Mesothelial cell of epicardium (in vitro differentiated cells): ENCODE results near the gene TAGLN. TPM values are rescaled to one million over a fixed set of nuclear protein-coding genes. Genes with fewer than 3 reads are reported as not detected.

Experiments
- DNase-seq, 2 experiments: peaks; one replicate each; pipeline ENCODE4 v3.0.0; 2021; ENCODE audit warnings: low spot score in 2 of 2; ENCODE audit not compliant: unreplicated experiment in 2 of 2
- H3K27ac Mint-ChIP-seq: 2 replicates; pipeline ENCODE4 v1.8.0; 2021; ENCODE audit warnings: mixed read lengths
- H3K27me3 Mint-ChIP-seq: 2 replicates; pipeline ENCODE4 v1.8.0; 2021; ENCODE audit warnings: low read depth, mixed read lengths
- H3K36me3 Mint-ChIP-seq: 2 replicates; pipeline ENCODE4 v1.8.0; 2021; ENCODE audit warnings: mixed read lengths
- H3K4me1 Mint-ChIP-seq: 2 replicates; pipeline ENCODE4 v1.8.0; 2021; ENCODE audit warnings: mixed read lengths
- H3K4me3 Mint-ChIP-seq: 2 replicates; pipeline ENCODE4 v1.8.0; 2021; ENCODE audit warnings: mild to moderate bottlenecking, moderate library complexity, mixed read lengths
- H3K9me3 Mint-ChIP-seq: 2 replicates; pipeline ENCODE4 v1.8.0; 2021; ENCODE audit warnings: mixed read lengths
- CTCF ChIP-seq: fragments of 200-600 bp; sonication (generic); IDR thresholded peaks from one replicate; pipeline ENCODE4 v1.5.0; 2021; ENCODE audit warnings: antibody characterized with exemption; ENCODE audit not compliant: unreplicated experiment
- total RNA-seq: library from RNA; stranded (reverse); gene quantifications from 3 replicates; pipeline ENCODE4 v1.2.1, GENCODE V29; 2021

TAGLN gene
- total RNA-seq, 1 donor from 2014 or later = 197 TPM

- Mint-ChIP-seq H3K36me3 (peaks cover 9% of the 10 kb centered on the region), H3K27ac (no peak overlapping the region), H3K4me3 (no peak overlapping the region), H3K4me1 (peaks cover 12% of the 10 kb centered on the region), H3K9me3 (no peaks in the 10 kb centered on the region), H3K27me3 (no peaks in the 10 kb centered on the region)
- DNase-seq = no peak
- no peak for TF ChIP-seq CTCF
Observed at GRCh38 chr11:117193130-117194020, 5.8 kb upstream of the TAGLN start.

DNA sequence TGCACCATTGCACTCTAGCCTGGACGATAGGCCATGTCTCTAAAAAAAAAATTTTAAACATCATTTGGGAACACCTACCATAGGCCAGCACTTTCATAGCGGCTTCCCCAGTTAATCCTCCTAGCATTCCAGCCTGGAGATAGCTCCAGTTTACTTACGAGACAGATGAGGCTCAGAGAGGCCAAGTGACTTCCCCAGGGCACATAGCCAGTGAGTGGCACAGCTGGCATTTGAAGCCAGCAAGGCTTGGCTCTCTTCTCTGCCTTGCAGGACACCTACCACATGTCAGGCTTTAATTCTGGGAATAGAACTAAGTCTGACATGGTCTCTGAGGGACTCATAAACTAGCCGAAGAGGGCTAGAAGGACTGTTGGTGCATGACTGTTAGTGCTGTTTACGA, 4.9 kb upstream of the TAGLN start:
- TF ChIP-seq CTCF = no peak
- no peak for DNase-seq
- Mint-ChIP-seq H3K27me3 (no peaks in the 10 kb centered on the region), H3K27ac (no peak overlapping the region), H3K9me3 (no peaks in the 10 kb centered on the region), H3K4me3 (no peak overlapping the region), H3K4me1 (peaks cover 19% of the 10 kb centered on the region), H3K36me3 (peaks cover 7% of the 10 kb centered on the region)

GRCh38 chr11:117195258-117195657, 3.9 kb upstream of the TAGLN start:
- Mint-ChIP-seq H3K9me3 (no peaks in the 10 kb centered on the region), H3K4me3 (no peak overlapping the region), H3K27me3 (no peaks in the 10 kb centered on the region), H3K27ac (no peak overlapping the region), H3K36me3 (peaks cover 7% of the 10 kb centered on the region), H3K4me1 (peaks cover 26% of the 10 kb centered on the region)
- DNase-seq = no peak
- TF ChIP-seq CTCF = no peak

- no peak for DNase-seq
- Mint-ChIP-seq H3K4me1 (peaks cover 32% of the 10 kb centered on the region), H3K27ac (no peak overlapping the region), H3K9me3 (no peaks in the 10 kb centered on the region), H3K36me3 (peaks cover 4% of the 10 kb centered on the region), H3K4me3 (no peak overlapping the region), H3K27me3 (no peaks in the 10 kb centered on the region)
- TF ChIP-seq CTCF = no peak
Observed at GRCh38 chr11:117195761-117196160, 3.4 kb upstream of the TAGLN start.

DNA sequence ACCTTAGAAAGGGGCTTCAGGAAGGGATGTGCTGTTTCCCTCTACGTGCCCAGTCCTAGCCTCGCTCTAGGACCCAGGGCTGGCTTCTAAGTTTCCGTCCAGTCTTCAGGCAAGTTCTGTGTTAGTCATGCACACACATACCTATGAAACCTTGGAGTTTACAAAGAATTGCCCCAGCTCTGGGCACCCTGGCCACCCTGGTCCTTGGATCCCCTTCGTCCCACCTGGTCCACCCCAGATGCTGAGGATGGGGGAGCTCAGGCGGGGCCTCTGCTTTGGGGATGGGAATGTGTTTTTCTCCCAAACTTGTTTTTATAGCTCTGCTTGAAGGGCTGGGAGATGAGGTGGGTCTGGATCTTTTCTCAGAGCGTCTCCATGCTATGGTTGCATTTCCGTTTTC, 2.2 kb upstream of the TAGLN start:
- H3K27ac Mint-ChIP-seq = peak overlapping the region; percentile 96
- no peak for DNase-seq
- H3K27me3 Mint-ChIP-seq = no peaks in the 10 kb centered on the region
- peaks cover 4% of the 10 kb centered on the region for H3K36me3 Mint-ChIP-seq
- H3K4me3 Mint-ChIP-seq = no peak overlapping the region
- H3K9me3 Mint-ChIP-seq = no peaks in the 10 kb centered on the region
- TF ChIP-seq CTCF = no peak
- H3K4me1 Mint-ChIP-seq = peaks cover 33% of the 10 kb centered on the region
